ENCODE data around the gene NDUFS7. TPM values are rescaled to one million over a fixed set of nuclear protein-coding genes. Genes with fewer than 3 reads are reported as not detected.

NDUFS7 gene
- 125 TPM for polyA plus RNA-seq (2012; ENCODE audit: insufficient read depth, insufficient read length)

GRCh38 chr19:1383312-1384084 lies at the start of gene NDUFS7:
Gene NDUFS7, plus strand, starts transcription at chr19:1383907. Its CDS starts 20 bp downstream, at chr19:1383927.
- H3K4me3 ChIP-seq (ENCODE audit: low read length): peak within 1 kb of the TSS; percentile 95

GRCh38 chr19:1336079-1336684 lies 47.5 kb upstream of the NDUFS7 start:
- H3K4me3 ChIP-seq (ENCODE audit: low read length): no peak overlapping the region
- DNase-seq (ENCODE audit: low read depth, low spot score): no peak

More at GRCh38 chr19:1383312-1384084, at the start of gene NDUFS7:
- DNase-seq (ENCODE audit: low read depth, low spot score): peak; percentile 88

- no peak overlapping the region for H3K4me3 ChIP-seq (ENCODE audit: low read length)
- DNase-seq (ENCODE audit: low read depth, low spot score): no peak
Measured at GRCh38 chr19:1340681-1341469, 42.8 kb upstream of the NDUFS7 start.

- no peak overlapping the region for H3K4me3 ChIP-seq (ENCODE audit: low read length)
- no peak for DNase-seq (ENCODE audit: low read depth, low spot score)
Measured at GRCh38 chr19:1343041-1343440, 40.7 kb upstream of the NDUFS7 start.

GRCh38 chr19:1349211-1349610 lies 34.5 kb upstream of the NDUFS7 start:
- no peak overlapping the region for H3K4me3 ChIP-seq (ENCODE audit: low read length)
- no peak for DNase-seq (ENCODE audit: low read depth, low spot score)

GRCh38 chr19:1350867-1351266 lies 32.8 kb upstream of the NDUFS7 start:
- no peak overlapping the region for H3K4me3 ChIP-seq (ENCODE audit: low read length)
- DNase-seq (ENCODE audit: low read depth, low spot score): no peak

- no peak overlapping the region for H3K4me3 ChIP-seq (ENCODE audit: low read length)
- DNase-seq (ENCODE audit: low read depth, low spot score): no peak
Measured at GRCh38 chr19:1351381-1351851, 32.3 kb upstream of the NDUFS7 start.

GRCh38 chr19:1353144-1353543 lies 30.6 kb upstream of the NDUFS7 start:
- DNase-seq (ENCODE audit: low read depth, low spot score): no peak
- H3K4me3 ChIP-seq (ENCODE audit: low read length): no peak overlapping the region

GRCh38 chr19:1354970-1355567 lies 28.6 kb upstream of the NDUFS7 start:
- H3K4me3 ChIP-seq (ENCODE audit: low read length): peak overlapping the region; percentile 72
- DNase-seq (ENCODE audit: low read depth, low spot score): no peak

- no peak for DNase-seq (ENCODE audit: low read depth, low spot score)
- H3K4me3 ChIP-seq (ENCODE audit: low read length): peak overlapping the region; percentile 72
Measured at GRCh38 chr19:1355568-1356507, 27.9 kb upstream of the NDUFS7 start.

GRCh38 chr19:1356508-1356865 lies 27.2 kb upstream of the NDUFS7 start:
- H3K4me3 ChIP-seq (ENCODE audit: low read length): no peak overlapping the region
- DNase-seq (ENCODE audit: low read depth, low spot score): no peak

GRCh38 chr19:1357531-1358109 lies 26.1 kb upstream of the NDUFS7 start:
- no peak for DNase-seq (ENCODE audit: low read depth, low spot score)
- H3K4me3 ChIP-seq (ENCODE audit: low read length): no peak overlapping the region

GRCh38 chr19:1360126-1360817 lies 23.4 kb upstream of the NDUFS7 start:
- DNase-seq (ENCODE audit: low read depth, low spot score): no peak
- no peak overlapping the region for H3K4me3 ChIP-seq (ENCODE audit: low read length)

- H3K4me3 ChIP-seq (ENCODE audit: low read length): no peak overlapping the region
- DNase-seq (ENCODE audit: low read depth, low spot score): no peak
Measured at GRCh38 chr19:1360818-1361461, 22.8 kb upstream of the NDUFS7 start.

GRCh38 chr19:1361601-1362386 lies 21.9 kb upstream of the NDUFS7 start:
- DNase-seq (ENCODE audit: low read depth, low spot score): no peak

More at GRCh38 chr19:1361601-1362386, 21.9 kb upstream of the NDUFS7 start:
- H3K4me3 ChIP-seq (ENCODE audit: low read length): no peak overlapping the region

Data from Jurkat, Clone E6-1 (cell line).